ENCODE results near the gene GSG1L.

Gene GSG1L

GRCh38 chr16:27789150-27789549 lies 274.4 kb downstream of the GSG1L start:
- DNase-seq (ENCODE audit: low spot score) = no peak

GRCh38 chr16:27787665-27788064 lies 275.8 kb downstream of the GSG1L start:
- no peak for DNase-seq (ENCODE audit: low spot score)

DNA sequence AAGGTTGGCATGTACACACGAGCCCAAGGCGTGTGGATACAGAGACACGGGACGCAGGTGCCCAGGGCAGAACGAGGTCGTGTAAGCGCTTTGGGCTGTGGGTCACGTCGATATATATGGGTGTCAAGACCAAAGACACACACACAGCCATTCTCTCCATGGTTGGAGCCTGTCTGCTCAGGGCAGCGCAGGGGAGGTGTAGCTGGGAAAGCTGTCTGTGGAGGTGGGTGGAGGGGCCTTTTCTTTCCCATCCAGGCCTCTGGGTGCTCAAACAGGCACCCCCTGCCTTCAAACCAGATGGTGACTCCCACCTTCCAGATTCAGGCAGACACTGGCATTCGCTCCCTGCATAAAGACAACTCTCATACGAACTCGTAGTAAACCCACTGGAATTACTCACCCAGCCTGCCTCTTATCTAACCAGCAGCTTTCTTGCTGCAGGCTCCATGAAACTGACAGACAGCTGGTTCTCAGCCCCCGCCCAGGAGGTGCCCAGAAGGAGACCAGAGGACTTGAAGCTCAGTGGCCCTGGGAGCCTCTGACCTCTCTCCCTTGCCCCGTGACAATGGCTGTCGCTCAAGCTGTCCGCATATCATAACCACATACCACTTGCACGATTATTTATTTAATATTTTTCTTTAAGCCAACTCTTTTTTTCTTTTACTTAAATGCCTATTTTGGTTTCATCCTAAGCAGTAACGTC lies 276.4 kb downstream of the GSG1L start:
- no peak for DNase-seq (ENCODE audit: low spot score)

DNA sequence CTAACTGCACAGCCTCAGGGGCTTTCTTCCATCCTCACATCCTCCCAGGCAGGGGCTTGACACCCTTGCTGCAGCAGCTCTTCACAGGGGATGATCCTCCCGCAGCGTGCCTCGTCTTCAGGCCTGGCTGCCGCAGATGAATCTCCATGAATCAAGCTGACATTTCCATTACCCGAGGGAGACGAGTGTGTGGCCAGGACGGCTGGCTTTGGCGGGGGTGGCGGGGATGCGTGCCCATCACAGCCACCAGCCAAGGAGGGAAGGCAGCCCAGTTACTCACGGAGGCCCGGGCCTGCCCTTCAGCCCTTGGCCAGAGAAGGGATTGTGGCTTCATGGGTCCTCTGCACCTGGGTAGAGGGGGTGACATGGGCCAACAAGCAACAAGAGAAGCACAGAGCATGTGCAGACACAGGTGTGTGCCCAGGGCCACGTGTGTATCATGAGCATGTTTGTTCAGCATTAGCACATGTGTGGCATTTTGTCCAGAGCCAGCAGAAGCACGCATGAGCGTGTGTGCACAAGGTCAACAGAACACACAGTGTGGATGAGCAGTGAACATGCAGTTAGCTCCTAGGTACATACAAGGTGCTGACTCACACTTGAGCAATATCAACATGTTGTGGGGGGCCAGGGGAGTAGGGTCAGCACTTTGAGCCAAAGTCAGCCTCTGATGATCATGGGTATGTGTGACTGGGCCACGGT lies 277.1 kb downstream of the GSG1L start:
- DNase-seq (ENCODE audit: low spot score) = no peak

DNA sequence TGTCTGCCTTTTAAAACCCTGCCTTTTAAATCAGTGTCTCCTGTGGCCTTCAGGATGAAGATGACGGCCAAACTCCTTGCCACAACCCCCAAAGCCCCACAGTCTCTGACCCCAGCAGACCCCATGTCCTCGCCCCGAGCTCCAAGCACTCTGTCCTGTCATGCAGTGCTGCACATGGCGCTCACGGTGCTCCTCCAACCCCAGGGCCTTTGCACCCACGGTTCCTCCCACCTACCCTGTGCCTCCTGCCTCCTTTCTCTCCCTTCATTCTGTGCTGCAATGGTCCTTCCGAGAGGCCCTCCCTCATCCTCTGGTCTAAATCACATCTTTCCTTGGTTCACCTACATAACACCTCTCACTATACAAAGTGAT lies 278.2 kb downstream of the GSG1L start:
- DNase-seq (ENCODE audit: low spot score) = no peak

DNA sequence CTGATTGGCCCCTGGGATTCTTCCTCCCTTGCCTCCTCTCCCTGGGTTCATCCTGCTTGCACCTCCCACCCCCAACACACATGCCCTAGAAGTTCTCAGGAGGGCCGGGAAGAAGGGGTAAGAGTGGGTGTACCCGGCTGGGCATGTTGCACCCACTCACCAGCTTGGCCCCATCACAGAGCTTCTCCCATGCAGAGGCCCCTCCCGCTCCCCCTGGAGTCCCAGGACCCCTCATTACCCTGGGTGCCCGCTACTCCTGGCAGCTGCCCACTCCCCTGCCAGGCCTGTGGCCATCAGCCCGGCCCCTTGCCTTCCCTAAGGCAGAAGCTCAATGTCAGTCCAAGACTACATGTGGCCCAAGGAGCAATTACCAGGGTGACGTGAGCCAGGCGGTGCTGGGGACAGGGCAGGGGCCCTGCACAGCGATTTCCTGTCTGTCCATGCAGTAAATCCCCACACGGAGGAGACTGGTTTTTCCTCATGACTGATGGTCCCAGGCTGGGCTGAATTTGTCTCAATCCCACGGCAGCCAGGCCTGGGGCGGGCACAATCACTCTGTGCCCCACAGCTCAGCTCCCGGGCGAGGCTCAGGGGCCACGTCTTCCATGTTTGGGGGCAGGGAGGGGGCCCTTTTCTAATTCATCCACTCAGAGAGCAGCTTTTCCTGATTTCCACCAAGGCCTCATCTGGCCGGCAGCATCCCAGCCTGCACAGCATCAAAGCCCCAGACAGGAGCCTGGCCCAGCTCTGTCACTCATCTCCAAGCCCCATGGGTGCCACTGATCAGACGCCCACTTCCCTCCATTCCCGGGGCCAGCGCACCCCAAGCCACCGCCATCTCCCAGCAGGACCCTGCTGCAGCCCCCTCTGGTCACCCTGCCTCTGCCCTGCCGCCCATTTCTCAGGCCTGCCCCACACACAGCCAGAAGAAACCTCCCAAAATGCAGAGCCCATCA lies 278.9 kb downstream of the GSG1L start:
- no peak for DNase-seq (ENCODE audit: low spot score)

DNA sequence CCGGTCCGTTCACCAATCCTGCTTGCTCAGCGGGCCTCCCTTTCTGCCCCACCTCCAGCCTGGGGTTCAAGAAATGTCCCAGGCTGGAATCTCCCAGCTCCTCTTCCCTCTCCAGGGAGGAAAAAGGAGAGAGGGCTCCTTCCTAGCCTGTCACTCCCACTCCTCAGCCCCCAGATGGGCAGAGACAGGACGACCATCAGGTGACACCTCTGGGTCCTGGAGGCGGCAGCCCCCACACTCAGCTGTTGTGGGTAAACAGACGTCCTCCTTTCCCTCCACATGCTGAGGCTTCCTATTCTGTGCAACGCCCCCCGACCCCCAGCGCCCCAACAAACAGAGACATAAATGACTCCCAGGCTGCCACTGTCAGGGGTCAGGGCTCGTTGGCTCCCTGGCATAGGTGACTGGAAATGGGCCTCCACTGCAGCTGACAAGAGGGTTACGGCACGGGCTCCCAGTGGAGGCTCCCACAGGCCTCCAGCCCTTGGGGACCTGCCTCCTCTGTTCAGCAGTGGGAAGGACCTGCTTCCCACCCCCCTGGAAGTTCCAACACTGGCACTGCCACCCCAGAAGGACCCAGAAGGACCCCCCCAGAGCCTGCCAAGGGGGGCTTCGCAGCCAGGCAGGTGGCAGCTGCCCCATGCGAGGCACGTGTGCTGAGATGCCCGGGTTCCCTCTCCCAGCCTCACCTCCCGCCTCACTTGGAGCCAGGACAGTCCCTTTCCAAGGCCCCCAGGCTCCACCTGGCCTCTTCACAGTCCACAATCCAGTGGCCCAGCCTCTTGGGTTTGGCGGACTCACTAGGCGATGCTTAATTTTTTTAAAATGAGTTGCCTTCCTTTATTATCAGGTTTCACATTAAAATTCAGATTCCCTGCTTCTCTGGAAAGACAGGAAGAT lies 281.3 kb downstream of the GSG1L start:
- DNase-seq (ENCODE audit: low spot score) = no peak

DNA sequence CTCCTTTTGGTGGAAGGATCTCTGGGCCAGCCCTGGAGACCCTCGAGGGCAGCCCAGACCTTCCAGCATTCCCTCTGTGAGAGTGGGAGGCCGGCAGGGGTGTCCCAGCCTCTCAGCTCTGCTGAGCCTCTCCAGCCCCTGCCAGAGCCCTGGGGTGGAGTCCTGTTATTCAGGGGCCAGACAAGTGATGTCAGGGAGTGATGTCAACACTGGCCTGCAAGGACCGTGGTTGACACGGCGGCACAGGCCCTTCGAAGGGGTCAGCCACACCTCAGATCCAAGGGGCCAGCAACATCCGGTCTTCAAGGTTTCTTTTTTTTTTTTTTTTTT lies 282.4 kb downstream of the GSG1L start:
- no peak for DNase-seq (ENCODE audit: low spot score)

DNA sequence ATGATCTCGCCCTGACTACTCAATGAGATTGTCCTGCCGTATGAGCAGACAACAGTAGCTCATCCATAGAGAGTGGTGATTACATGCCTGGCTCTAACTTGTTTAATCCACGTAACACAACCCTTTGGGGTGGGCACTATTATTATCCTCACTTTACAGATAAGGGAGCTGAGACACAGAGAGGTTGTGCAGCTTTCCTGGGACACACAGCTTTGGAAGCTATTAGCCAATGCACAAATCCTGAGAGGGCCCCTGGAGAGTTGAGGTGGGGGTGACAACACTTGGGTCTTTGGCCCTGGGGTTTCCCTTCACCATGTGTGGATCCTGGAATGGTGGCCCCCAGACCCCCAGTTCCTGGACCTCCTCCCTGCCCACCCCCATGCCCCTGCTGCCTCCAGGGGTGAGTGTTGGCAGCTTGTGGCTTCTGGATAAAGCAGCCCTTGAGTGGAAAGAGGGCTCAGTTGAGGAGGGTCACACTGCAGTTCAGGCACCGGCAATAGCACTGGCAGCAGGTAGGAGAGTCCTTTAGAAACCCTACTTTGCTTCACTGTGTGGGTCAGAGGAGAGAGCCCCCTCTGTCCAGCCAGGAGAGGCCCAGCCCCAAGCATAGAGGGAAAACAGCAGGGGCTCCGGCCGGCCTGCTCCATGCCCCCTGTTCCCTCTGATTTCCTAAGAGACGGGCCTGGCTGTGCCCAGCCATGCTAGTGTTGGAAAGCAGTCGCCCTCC lies 282.9 kb downstream of the GSG1L start:
- no peak for DNase-seq (ENCODE audit: low spot score)

- DNase-seq (ENCODE audit: low spot score) = peak; percentile 86
Measured at GRCh38 chr16:27779641-27780164, 283.8 kb downstream of the GSG1L start.

DNA sequence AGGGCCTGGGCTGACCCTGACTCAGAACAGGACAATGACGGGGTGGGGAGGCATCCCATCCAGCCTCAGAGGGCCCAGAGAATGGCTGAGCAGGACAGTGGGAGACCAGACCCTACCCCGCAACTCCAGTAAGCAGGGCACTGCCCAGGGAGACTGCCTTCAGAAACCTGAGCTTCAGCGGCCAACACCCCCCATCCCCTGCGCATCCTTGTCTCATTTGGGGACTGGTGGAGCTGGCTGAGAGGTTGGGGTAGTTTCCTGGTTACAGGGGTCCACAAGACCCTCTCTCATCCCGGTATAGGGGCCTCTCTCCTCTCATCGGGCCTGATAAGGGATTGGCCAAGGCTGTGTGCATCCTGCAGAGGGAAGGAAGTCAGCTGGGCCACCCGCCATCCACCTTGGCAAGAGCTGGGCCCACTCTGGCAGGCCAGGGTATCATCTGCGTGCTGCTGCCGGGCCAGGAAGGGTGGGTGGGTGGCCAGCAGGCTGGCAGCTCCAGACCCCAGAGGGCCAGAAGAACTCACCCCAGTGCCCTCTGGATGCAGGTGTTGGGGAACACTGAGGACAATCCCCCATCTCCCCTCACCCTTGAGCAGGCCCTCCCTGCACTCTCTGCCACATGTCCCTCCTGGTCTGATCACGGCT lies 284.5 kb downstream of the GSG1L start:
- no peak for DNase-seq (ENCODE audit: low spot score)

GRCh38 chr16:27778171-27778925 lies 285.2 kb downstream of the GSG1L start:
- DNase-seq (ENCODE audit: low spot score) = no peak

DNA sequence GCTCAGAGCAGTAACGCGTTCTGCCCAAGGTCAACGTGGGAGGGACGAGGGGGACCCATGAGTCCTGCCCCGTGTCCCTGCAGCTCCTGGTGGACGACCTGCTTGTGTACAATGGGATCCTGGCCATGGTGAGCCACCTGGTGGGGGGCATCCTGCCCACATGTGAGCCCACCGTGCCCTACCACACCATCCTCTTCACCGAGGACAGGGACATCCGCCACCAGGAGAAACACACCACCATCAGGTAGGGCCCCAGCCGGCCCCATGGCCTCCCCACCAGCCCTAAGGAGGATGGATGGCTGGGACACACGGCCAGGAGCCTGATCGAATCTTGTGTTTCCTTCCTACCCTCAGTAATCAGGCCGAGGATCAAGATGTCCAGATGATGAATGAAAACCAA lies 286.0 kb downstream of the GSG1L start:
- DNase-seq (ENCODE audit: low spot score) = no peak

- no peak for DNase-seq (ENCODE audit: low spot score)
Measured at GRCh38 chr16:27776556-27777225, 286.8 kb downstream of the GSG1L start.

- DNase-seq (ENCODE audit: low spot score) = no peak
Measured at GRCh38 chr16:27775254-27775653, 288.3 kb downstream of the GSG1L start.

- no peak for DNase-seq (ENCODE audit: low spot score)
Measured at GRCh38 chr16:27774779-27775178, 288.7 kb downstream of the GSG1L start.

- no peak for DNase-seq (ENCODE audit: low spot score)
Measured at GRCh38 chr16:27773344-27773743, 290.2 kb downstream of the GSG1L start.

GRCh38 chr16:27772093-27772825 lies 291.3 kb downstream of the GSG1L start:
- no peak for DNase-seq (ENCODE audit: low spot score)

Measured in AG08396 (cell line).